ENCODE data around the gene ARHGDIB. TPM values are rescaled to one million over a fixed set of nuclear protein-coding genes. Genes with fewer than 3 reads are reported as not detected.

The ARHGDIB gene
- total RNA-seq, 1 donor from 2014 or later, result 50.6 TPM

Other genes starting within 250 kb of the ARHGDIB start
- gene WBP11, start 158.1 kb downstream of the ARHGDIB start, total RNA-seq, result 49.7 TPM
- 1.9 TPM for gene C12orf60, start 157.9 kb downstream of the ARHGDIB start, total RNA-seq
- 0.14 TPM for gene SMCO3, start 147.4 kb downstream of the ARHGDIB start, total RNA-seq
- gene ART4, start 118.1 kb downstream of the ARHGDIB start, total RNA-seq, result 5.0 TPM
- 497 TPM for gene MGP, start 75.7 kb downstream of the ARHGDIB start, total RNA-seq
- 0.14 TPM for gene ERP27, start 23.1 kb downstream of the ARHGDIB start, total RNA-seq
- gene PDE6H, start 11.4 kb upstream of the ARHGDIB start, total RNA-seq, result not detected